SH-SY5Y (cell line): ENCODE measurements around the gene DENND2D.

Experiments
- GATA2 ChIP-seq: IDR thresholded peaks from 2 replicates; pipeline ENCODE4 v1.6.1; 2011; ENCODE audit warnings: mild to moderate bottlenecking, low read depth, low read length
- GATA3 ChIP-seq: IDR thresholded peaks from 2 replicates; pipeline ENCODE4 v1.6.1; 2011; ENCODE audit warnings: low read depth, mild to moderate bottlenecking, low read length, moderate library complexity

- TF ChIP-seq GATA2, result no peak
- TF ChIP-seq GATA3, result no peak
Observed at GRCh38 chr1:111221633-111222291, 21.3 kb upstream of the DENND2D start.
